DOHH2 (cell line): ENCODE results near the gene SSNA1.

Experiments used
- H3F3A ChIP-seq: fragments of 200-600 bp; sonication (generic), shearing (Covaris generic); 2 replicates; pipeline ENCODE4 v1.6.0; 2016; ENCODE audit warnings: antibody characterized with exemption, mild to moderate bottlenecking; ENCODE audit not compliant: control insufficient read depth, insufficient read depth
- H3K27ac ChIP-seq: fragments of 200-600 bp; sonication (generic); 2 replicates; pipeline ENCODE4 v1.5.1; 2014; ENCODE audit warnings: low read depth, mild to moderate bottlenecking, low read length, moderate library complexity
- H3K27me3 ChIP-seq: fragments of 200-600 bp; sonication (generic); 2 replicates; pipeline ENCODE4 v1.6.1; 2014; ENCODE audit warnings: mild to moderate bottlenecking, low read length, mixed read lengths; ENCODE audit not compliant: control insufficient read depth
- H3K36me3 ChIP-seq: fragments of 200-600 bp; sonication (generic); 2 replicates; pipeline ENCODE4 v1.6.1; 2014; ENCODE audit warnings: mild to moderate bottlenecking, low read length, moderate library complexity, mixed read lengths; ENCODE audit not compliant: control insufficient read depth
- H3K4me1 ChIP-seq: fragments of 200-600 bp; sonication (generic); 2 replicates; pipeline ENCODE4 v1.6.1; 2014; ENCODE audit warnings: mild to moderate bottlenecking, low read length, mixed read lengths; ENCODE audit not compliant: control insufficient read depth
- H3K4me2 ChIP-seq: fragments of 200-600 bp; sonication (generic); 2 replicates; pipeline ENCODE4 v1.6.0; 2014; ENCODE audit warnings: mild to moderate bottlenecking, low read length, moderate library complexity
- H3K4me3 ChIP-seq: fragments of 200-600 bp; sonication (generic); 2 replicates; pipeline ENCODE4 v1.5.1; 2014; ENCODE audit warnings: mild to moderate bottlenecking, low read length, mixed read lengths
- H3K79me2 ChIP-seq: fragments of 200-600 bp; sonication (generic); 2 replicates; pipeline ENCODE4 v1.6.1; 2014; ENCODE audit warnings: mild to moderate bottlenecking, low read length, mixed read lengths; ENCODE audit not compliant: control insufficient read depth
- H3K9me2 ChIP-seq: fragments of 200-600 bp; sonication (generic); replicated peaks from 2 replicates; pipeline ENCODE4 v1.6.1; 2014; ENCODE audit warnings: mild to moderate bottlenecking, low read length, mixed read lengths; ENCODE audit not compliant: control insufficient read depth
- H3K9me3 ChIP-seq: fragments of 200-600 bp; sonication (generic); 2 replicates; pipeline ENCODE4 v1.6.1; 2014; ENCODE audit warnings: antibody characterized with exemption, low read length, mixed read lengths; ENCODE audit not compliant: control insufficient read depth, insufficient read depth
- H4K20me1 ChIP-seq: fragments of 200-600 bp; sonication (generic); 2 replicates; pipeline ENCODE4 v1.6.0; 2014; ENCODE audit warnings: low read depth, mild to moderate bottlenecking, antibody characterized with exemption, low read length, moderate library complexity; ENCODE audit not compliant: control insufficient read depth, insufficient read depth
- CTCF ChIP-seq: fragments of 200-600 bp; sonication (generic); IDR thresholded peaks from one replicate; pipeline ENCODE4 v1.5.1; 2014; ENCODE audit warnings: antibody characterized with exemption, mild to moderate bottlenecking, low read depth, low read length; ENCODE audit not compliant: poor library complexity, severe bottlenecking
- EZH2phosphoT487 ChIP-seq: fragments of 200-600 bp; sonication (generic); IDR thresholded peaks from 2 replicates; pipeline ENCODE4 v1.6.1; 2017; ENCODE audit warnings: borderline replicate concordance, mild to moderate bottlenecking, antibody characterized with exemption, low read length, moderate library complexity, mixed read lengths

Gene SSNA1

GRCh38 chr9:137191691-137192447 lies 3.4 kb downstream of the SSNA1 start:
- Histone ChIP-seq H3K79me2 (peaks cover 39% of the 10 kb centered on the region), H3K36me3 (peaks cover 39% of the 10 kb centered on the region), H3K4me1 (peaks cover 23% of the 10 kb centered on the region), H3K27ac (no peak overlapping the region), H3K9me2 (no peaks in the 10 kb centered on the region), H3K27me3 (no peaks in the 10 kb centered on the region), H4K20me1 (no peaks in the 10 kb centered on the region), H3K4me2 (no peak overlapping the region), H3K4me3 (no peak overlapping the region), H3K9me3 (no peaks in the 10 kb centered on the region), H3F3A (no peaks in the 10 kb centered on the region)
- TF ChIP-seq CTCF = no peak
- TF ChIP-seq EZH2phosphoT487 = no peak

DNA sequence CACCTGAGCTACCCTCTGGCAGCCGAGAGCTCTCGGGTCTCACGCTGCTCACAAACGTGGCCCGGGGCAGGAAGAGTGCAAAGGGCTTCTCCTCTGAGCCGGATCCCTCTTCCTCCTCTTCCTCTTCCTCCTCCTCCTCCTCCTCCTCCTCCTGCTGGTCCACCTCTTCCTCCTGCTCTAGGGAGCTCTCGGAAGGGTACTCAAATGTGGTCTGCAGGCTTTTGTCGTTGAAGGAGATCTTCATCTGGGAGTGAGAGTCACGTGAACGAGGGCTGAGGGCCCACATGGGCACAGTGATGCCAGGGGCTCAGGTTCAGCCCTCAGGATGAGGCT lies 3.9 kb downstream of the SSNA1 start:
- Histone ChIP-seq H3K9me3 (no peaks in the 10 kb centered on the region), H3K4me3 (no peak overlapping the region), H3K4me1 (peaks cover 17% of the 10 kb centered on the region), H4K20me1 (no peaks in the 10 kb centered on the region), H3K36me3 (peaks cover 35% of the 10 kb centered on the region), H3F3A (no peaks in the 10 kb centered on the region), H3K4me2 (no peak overlapping the region), H3K27me3 (no peaks in the 10 kb centered on the region), H3K9me2 (no peaks in the 10 kb centered on the region), H3K79me2 (peaks cover 33% of the 10 kb centered on the region), H3K27ac (no peak overlapping the region)
- no peak for TF ChIP-seq CTCF
- TF ChIP-seq EZH2phosphoT487 = no peak

DNA sequence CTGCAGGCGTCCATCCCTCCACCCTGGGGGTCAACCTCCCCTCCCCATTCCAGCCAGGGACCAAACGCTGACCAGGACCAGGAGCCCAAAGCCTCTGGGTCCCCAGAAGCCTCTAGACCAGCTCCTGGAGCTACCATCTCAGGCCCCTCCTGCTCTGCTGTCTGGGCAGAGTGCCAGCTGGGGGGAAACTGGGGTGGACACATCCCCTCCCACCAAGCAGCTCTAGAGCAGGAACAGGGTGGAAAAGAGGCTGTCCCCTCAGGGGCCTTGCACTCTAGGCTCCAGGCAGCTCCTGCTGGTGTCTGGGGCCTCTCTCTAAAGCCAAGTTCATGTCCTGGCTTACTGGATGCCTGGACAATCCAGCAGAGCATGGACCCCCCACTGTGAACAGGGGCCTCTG lies 4.4 kb downstream of the SSNA1 start:
- peaks cover 3% of the 10 kb centered on the region; the same call in 1 of the 2 replicates for H4K20me1 ChIP-seq
- no peak overlapping the region for H3K4me2 ChIP-seq
- TF ChIP-seq CTCF (no peak), EZH2phosphoT487 (no peak)
- H3K27ac ChIP-seq = no peak overlapping the region
- H3K79me2 ChIP-seq = peaks cover 33% of the 10 kb centered on the region
- no peaks in the 10 kb centered on the region for H3K9me3 ChIP-seq
- H3K36me3 ChIP-seq = peaks cover 34% of the 10 kb centered on the region
- no peak overlapping the region for H3K4me3 ChIP-seq
- H3K27me3 ChIP-seq = no peaks in the 10 kb centered on the region
- H3K9me2 ChIP-seq = no peaks in the 10 kb centered on the region
- H3K4me1 ChIP-seq = peaks cover 16% of the 10 kb centered on the region
- no peaks in the 10 kb centered on the region for H3F3A ChIP-seq
